PC-9 (cell line): Measurements from ENCODE around the gene DOK3. TPM values are rescaled to one million over a fixed set of nuclear protein-coding genes. Genes with fewer than 3 reads are reported as not detected.

Experiments
- BruUV-seq: library from RNA; stranded (reverse); fragments of 400-500 nt; replicated peaks from 2 replicates; lab custom pipeline; 2021; lab: Mats Ljungman, UMichigan
- CTCF ChIA-PET: fragments of 300-600 bp; sonication (Branson Sonifier 250); formaldehyde crosslinking; loops from one replicate; lab custom pipeline; 2022; ENCODE audit warnings: antibody characterized with exemption; lab: Charles Lee
- POLR2A ChIA-PET: fragments of 300-600 bp; sonication (Branson Sonifier 250); formaldehyde crosslinking; loops from one replicate; lab custom pipeline; 2022; ENCODE audit warnings: antibody characterized with exemption; ENCODE audit not compliant: unreplicated experiment; lab: Charles Lee
- DNase-seq, 2 experiments: peaks; one replicate each; pipeline versions ENCODE4 v3.0.0 to v3.0.0-alpha.2; 2015 to 2022; ENCODE audit warnings: mixed read lengths in 1 of 2
- H2AFZ ChIP-seq: fragments of 200-600 bp; sonication (generic); 2 replicates; pipeline ENCODE4 v1.8.1; 2017; ENCODE audit warnings: antibody characterized with exemption
- H3F3A ChIP-seq: fragments of 200-600 bp; sonication (generic); 2 replicates; pipeline ENCODE4 v1.8.1; 2017; ENCODE audit warnings: antibody characterized with exemption, mild to moderate bottlenecking, low read depth; ENCODE audit not compliant: insufficient read depth
- H3K27ac ChIP-seq: fragments of 200-600 bp; sonication (generic); 2 replicates; pipeline ENCODE4 v1.6.1; 2016; ENCODE audit warnings: mixed run types
- H3K27me3 ChIP-seq: fragments of 200-600 bp; sonication (generic); 2 replicates; pipeline ENCODE4 v1.6.1; 2016; ENCODE audit warnings: low read depth, mixed run types; ENCODE audit not compliant: insufficient read depth
- H3K36me3 ChIP-seq: fragments of 200-600 bp; sonication (generic); 2 replicates; pipeline ENCODE4 v1.6.1; 2016; ENCODE audit warnings: low read depth, mixed run types
- H3K4me1 ChIP-seq: fragments of 200-600 bp; sonication (generic); replicated peaks from 2 replicates; pipeline ENCODE4 v1.6.1; 2016; ENCODE audit warnings: mixed run types; ENCODE audit not compliant: insufficient read depth
- H3K4me2 ChIP-seq: fragments of 200-600 bp; sonication (generic); 2 replicates; pipeline ENCODE4 v1.6.1; 2017; ENCODE audit warnings: mixed run types
- H3K4me3 ChIP-seq: fragments of 200-600 bp; sonication (generic); 2 replicates; pipeline ENCODE4 v1.6.1; 2016; ENCODE audit warnings: mixed run types
- H3K79me2 ChIP-seq: fragments of 200-600 bp; sonication (generic); 2 replicates; pipeline ENCODE4 v1.6.1; 2017; ENCODE audit warnings: low read depth, mixed run types
- H3K9me2 ChIP-seq: fragments of 200-600 bp; sonication (generic); 2 replicates; pipeline ENCODE4 v1.8.1; 2017; ENCODE audit warnings: mild to moderate bottlenecking; ENCODE audit not compliant: insufficient read depth
- H3K9me3 ChIP-seq: fragments of 200-600 bp; sonication (generic); 2 replicates; pipeline ENCODE4 v1.8.1; 2016; ENCODE audit warnings: low read depth; ENCODE audit not compliant: insufficient read depth
- H4K20me1 ChIP-seq: fragments of 200-600 bp; sonication (generic); 2 replicates; pipeline ENCODE4 v1.8.1; 2017; ENCODE audit not compliant: insufficient read depth
- EZH2 ChIP-seq: fragments of 200-600 bp; sonication (generic); IDR thresholded peaks from 2 replicates; pipeline ENCODE4 v1.8.0; 2017; ENCODE audit warnings: antibody characterized with exemption, low read depth
- intact Hi-C: fragments of 100-400 bp; cut with micrococcal nuclease; formaldehyde crosslinking; loops from one replicate; pipeline ENCODE4 v1.10.0; 2022; ENCODE audit not compliant: unreplicated experiment
- total RNA-seq: library from RNA; stranded (reverse); gene quantifications from 2 replicates; pipeline ENCODE4 v1.2.3, GENCODE V29; 2021
- TF ChIP-seq, protein P1 (sequence below): fragments of 200-600 bp; sonication (generic); conservative IDR thresholded peaks from 2 replicates; pipeline ENCODE4 v1.6.1; 2017; ENCODE audit warnings: mixed run types, antibody characterized with exemption, mild to moderate bottlenecking, moderate library complexity

Gene DOK3
- total RNA-seq, 1 experiment from 2014 or later, result 12.2 TPM

- no TSS peak for BruUV-seq
- Histone ChIP-seq H3K9me2 (no peaks in the 10 kb centered on the region), H3K27me3 (no peaks in the 10 kb centered on the region), H3K4me3 (peak within 1 kb of the TSS; percentile 85), H3K79me2 (peaks cover 33% of the 10 kb centered on the region), H3K4me1 (peaks cover 41% of the 10 kb centered on the region), H4K20me1 (no peaks in the 10 kb centered on the region), H3K27ac (peak within 1 kb of the TSS; percentile 65), H3K36me3 (no peaks in the 10 kb centered on the region; the same call in 1 of the 2 replicates), H3K4me2 (peak within 1 kb of the TSS; percentile 82), H2AFZ (peak within 1 kb of the TSS; percentile 61; the same call in 1 of the 2 replicates), H3F3A (peaks cover 42% of the 10 kb centered on the region; the same call in 1 of the 2 replicates), H3K9me3 (no peaks in the 10 kb centered on the region)
- POLR2A ChIA-PET, result interaction anchor here (0.5 to 1.0 kb wide), 17 partner anchors 17 to 1603 kb away, joined by 3 to 13 read pairs (median 5); partner anchors contain the start of genes DDX41 and GRK6
- CTCF ChIA-PET, result interaction anchor here (0.6 to 1.4 kb wide), 6 partner anchors 40 to 410 kb away, joined by 3 to 12 read pairs (median 4); no protein-coding TSS in a partner anchor
- TF ChIP-seq, protein P1, sequence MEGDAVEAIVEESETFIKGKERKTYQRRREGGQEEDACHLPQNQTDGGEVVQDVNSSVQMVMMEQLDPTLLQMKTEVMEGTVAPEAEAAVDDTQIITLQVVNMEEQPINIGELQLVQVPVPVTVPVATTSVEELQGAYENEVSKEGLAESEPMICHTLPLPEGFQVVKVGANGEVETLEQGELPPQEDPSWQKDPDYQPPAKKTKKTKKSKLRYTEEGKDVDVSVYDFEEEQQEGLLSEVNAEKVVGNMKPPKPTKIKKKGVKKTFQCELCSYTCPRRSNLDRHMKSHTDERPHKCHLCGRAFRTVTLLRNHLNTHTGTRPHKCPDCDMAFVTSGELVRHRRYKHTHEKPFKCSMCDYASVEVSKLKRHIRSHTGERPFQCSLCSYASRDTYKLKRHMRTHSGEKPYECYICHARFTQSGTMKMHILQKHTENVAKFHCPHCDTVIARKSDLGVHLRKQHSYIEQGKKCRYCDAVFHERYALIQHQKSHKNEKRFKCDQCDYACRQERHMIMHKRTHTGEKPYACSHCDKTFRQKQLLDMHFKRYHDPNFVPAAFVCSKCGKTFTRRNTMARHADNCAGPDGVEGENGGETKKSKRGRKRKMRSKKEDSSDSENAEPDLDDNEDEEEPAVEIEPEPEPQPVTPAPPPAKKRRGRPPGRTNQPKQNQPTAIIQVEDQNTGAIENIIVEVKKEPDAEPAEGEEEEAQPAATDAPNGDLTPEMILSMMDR, result no peak
- TF ChIP-seq EZH2, result no peak
- intact Hi-C loops, result loop anchor here (1.0 to 5.0 kb wide), 5 partner anchors 19 to 365 kb away; partner anchors contain the start of genes DDX41 and NSD1
- DNase-seq, result peak; percentile 88 to 99
Measured at GRCh38 chr5:177497292-177498012, 12.2 kb downstream of the DOK3 start, which contains the start of gene PDLIM7. TSS of gene PDLIM7 (minus strand) at chr5:177497604. CDS start at chr5:177496512, 1,092 bp downstream.

DNA sequence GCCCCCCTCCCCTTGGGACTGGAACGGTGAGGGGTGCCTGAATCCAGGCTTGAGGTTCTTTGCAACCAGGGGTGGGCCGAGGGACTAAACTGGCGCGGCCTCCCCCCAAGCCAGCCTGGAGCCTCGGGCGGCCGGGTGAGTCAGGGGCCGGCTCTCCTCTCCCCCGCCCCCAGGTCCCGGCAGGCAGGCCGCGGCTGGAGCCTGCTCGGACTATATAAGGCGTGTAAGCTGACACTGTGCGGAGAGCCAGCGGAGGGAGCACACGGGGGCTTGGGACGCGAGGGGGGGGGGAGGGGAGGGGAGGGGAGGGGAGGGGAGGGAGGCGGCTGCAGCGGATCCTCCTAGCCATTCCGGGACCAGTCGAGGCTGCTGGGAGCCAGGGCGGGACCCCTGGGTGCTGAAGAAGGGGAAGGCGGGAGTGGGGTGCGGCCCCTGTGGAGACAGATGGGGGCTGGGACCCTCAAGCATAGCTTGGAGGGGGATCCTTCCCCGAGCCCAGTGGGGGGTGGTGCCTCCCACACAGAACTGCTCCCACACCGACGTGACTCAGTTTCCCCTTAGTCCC lies 12.8 kb downstream of the DOK3 start:
- peak overlapping the region; percentile 65 for H3K27ac ChIP-seq
- H2AFZ ChIP-seq, result peak overlapping the region; percentile 61; the same call in 1 of the 2 replicates
- H3K36me3 ChIP-seq, result no peaks in the 10 kb centered on the region; the same call in 1 of the 2 replicates
- peak overlapping the region; percentile 85 for H3K4me3 ChIP-seq
- ChIA-PET CTCF (interaction anchor here (0.6 to 1.7 kb wide), 8 partner anchors 10 to 429 kb away, joined by 3 to 12 read pairs (median 4); no protein-coding TSS in a partner anchor), POLR2A (interaction anchor here (0.5 to 1.0 kb wide), 11 partner anchors 16 to 392 kb away, joined by 3 to 13 read pairs (median 5); partner anchors contain the start of gene GRK6)
- no TSS peak for BruUV-seq
- no peaks in the 10 kb centered on the region for H3K9me3 ChIP-seq
- intact Hi-C loops, result loop anchor here (1.0 to 5.0 kb wide), 5 partner anchors 19 to 365 kb away; partner anchors contain the start of genes DDX41 and NSD1
- H3K4me2 ChIP-seq, result peak overlapping the region; percentile 82
- H3F3A ChIP-seq, result peaks cover 39% of the 10 kb centered on the region; the same call in 1 of the 2 replicates
- no peaks in the 10 kb centered on the region for H3K27me3 ChIP-seq
- H3K4me1 ChIP-seq, result peaks cover 41% of the 10 kb centered on the region
- H4K20me1 ChIP-seq, result no peaks in the 10 kb centered on the region
- DNase-seq, result peak; percentile 78 to 89
- H3K79me2 ChIP-seq, result peaks cover 36% of the 10 kb centered on the region
- no peaks in the 10 kb centered on the region for H3K9me2 ChIP-seq
- TF ChIP-seq, protein P1, result no peak
- TF ChIP-seq EZH2, result no peak
